Head of caudate nucleus (tissue), 42 donors: ENCODE results near the gene ZBTB20.

Experiments used
- DNase-seq, 42 donors: peaks; one replicate each; pipeline versions ENCODE4 v3.0.0 to v3.0.0-alpha.2; 2020 to 2021; ENCODE audit warnings: mixed read lengths in 7 of 42
- intact Hi-C: fragments of 100-400 bp; cut with DNase I; formaldehyde crosslinking; loops from one replicate; pipeline ENCODE4 v1.15.0; 2022

The ZBTB20 gene

GRCh38 chr3:114642951-114643741 lies 503.9 kb downstream of the ZBTB20 start:
- DNase-seq, result no peak
- intact Hi-C loops, result no loop called here

- DNase-seq, result no peak
- intact Hi-C loops, result no loop called here
Measured at GRCh38 chr3:114640126-114640525, 507.0 kb downstream of the ZBTB20 start.

GRCh38 chr3:114639171-114639570 lies 507.9 kb downstream of the ZBTB20 start:
- peak in 8 of 42 donors; percentile 16 to 53 (median 32) for DNase-seq
- intact Hi-C loops, result no loop called here

GRCh38 chr3:114635878-114636277 lies 511.2 kb downstream of the ZBTB20 start:
- intact Hi-C loops, result no loop called here
- DNase-seq, result no peak

GRCh38 chr3:114634635-114635034 lies 512.5 kb downstream of the ZBTB20 start:
- intact Hi-C loops, result no loop called here
- no peak for DNase-seq

- intact Hi-C loops, result no loop called here
- no peak for DNase-seq
Measured at GRCh38 chr3:114632757-114633424, 514.2 kb downstream of the ZBTB20 start.

GRCh38 chr3:114627770-114628169 lies 519.3 kb downstream of the ZBTB20 start:
- peak in 2 of 42 donors; percentile 7 to 56 for DNase-seq

GRCh38 chr3:114626751-114627150 lies 520.3 kb downstream of the ZBTB20 start:
- intact Hi-C loops, result no loop called here
- DNase-seq, result peak in 1 of 42 donors; percentile 35

More at GRCh38 chr3:114627770-114628169, 519.3 kb downstream of the ZBTB20 start:
- intact Hi-C loops, result no loop called here

GRCh38 chr3:114624571-114625181 lies 522.4 kb downstream of the ZBTB20 start:
- intact Hi-C loops, result no loop called here
- DNase-seq, result peak; percentile 46 to 96 (median 90)

- peak in 22 of 42 donors; percentile 6 to 71 (median 33) for DNase-seq
- intact Hi-C loops, result no loop called here
Measured at GRCh38 chr3:114624047-114624445, 523.0 kb downstream of the ZBTB20 start.

GRCh38 chr3:114623420-114624046 lies 523.6 kb downstream of the ZBTB20 start:
- peak in 2 of 42 donors; percentile 35 to 36 for DNase-seq
- intact Hi-C loops, result no loop called here

- intact Hi-C loops, result no loop called here
- no peak for DNase-seq
Measured at GRCh38 chr3:114622001-114622400, 525.1 kb downstream of the ZBTB20 start.

GRCh38 chr3:114619771-114620170 lies 527.3 kb downstream of the ZBTB20 start:
- intact Hi-C loops, result no loop called here
- no peak for DNase-seq

GRCh38 chr3:114615523-114616085 lies 531.5 kb downstream of the ZBTB20 start:
- DNase-seq, result no peak
- intact Hi-C loops, result no loop called here

GRCh38 chr3:114609973-114610630 lies 537.0 kb downstream of the ZBTB20 start:
- intact Hi-C loops, result no loop called here
- no peak for DNase-seq

- intact Hi-C loops, result no loop called here
Measured at GRCh38 chr3:114608293-114608692, 538.8 kb downstream of the ZBTB20 start.

GRCh38 chr3:114606336-114606735 lies 540.8 kb downstream of the ZBTB20 start:
- DNase-seq, result no peak

More at GRCh38 chr3:114608293-114608692, 538.8 kb downstream of the ZBTB20 start:
- DNase-seq, result no peak

GRCh38 chr3:114600571-114600970 lies 546.5 kb downstream of the ZBTB20 start:
- intact Hi-C loops, result no loop called here
- no peak for DNase-seq

More at GRCh38 chr3:114606336-114606735, 540.8 kb downstream of the ZBTB20 start:
- intact Hi-C loops, result no loop called here

GRCh38 chr3:114597871-114598270 lies 549.2 kb downstream of the ZBTB20 start:
- intact Hi-C loops, result no loop called here
- no peak for DNase-seq
